Esophagus squamous epithelium (tissue), 5 donors: Measurements from ENCODE around the gene PDZRN3. TPM values are rescaled to one million over a fixed set of nuclear protein-coding genes. Genes with fewer than 3 reads are reported as not detected.

Source experiments
- DNase-seq: peaks from one replicate; lab custom pipeline; 2025; lab: John Stamatoyannopoulos, UW
- H3K27ac ChIP-seq, 4 donors: fragments of 200-600 bp; sonication (generic); one replicate each; pipeline ENCODE4 v1.5.1; 2016 to 2019; ENCODE audit warnings: mild to moderate bottlenecking in 1 of 4
- H3K27me3 ChIP-seq, 4 donors: fragments of 200-600 bp; sonication (generic); 1 replicate in 3 of 4; 2 replicates in 1 of 4; pipeline versions ENCODE4 v1.5.1 to v1.6.0; 2017 to 2021; ENCODE audit warnings: antibody characterized with exemption in 1 of 4
- H3K36me3 ChIP-seq, 3 donors: fragments of 200-600 bp; sonication (generic); one replicate each; pipeline ENCODE4 v1.5.1; 2016 to 2019
- H3K4me1 ChIP-seq, 3 donors: fragments of 200-600 bp; sonication (generic); one replicate each; pipeline ENCODE4 v1.5.1; 2017 to 2019
- H3K4me3 ChIP-seq, 4 donors: fragments of 200-600 bp; sonication (generic); 1 replicate in 3 of 4; 2 replicates in 1 of 4; pipeline ENCODE4 v1.5.1; 2016 to 2019; ENCODE audit warnings: mild to moderate bottlenecking in 2 of 4, moderate library complexity in 1 of 4
- H3K9me3 ChIP-seq, 3 donors: fragments of 200-600 bp; sonication (generic); one replicate each; pipeline ENCODE4 v1.5.1; 2016 to 2019
- CTCF ChIP-seq, 6 experiments: fragments of 450-650 bp in 4 of 6; fragments of 200-600 bp in 2 of 6; sonication (generic) in 2 of 6; IDR thresholded peaks; one replicate each; pipeline ENCODE4 v1.5.1; 2016 to 2019; ENCODE audit warnings: antibody characterized with exemption in 6 of 6, mild to moderate bottlenecking in 4 of 6, moderate library complexity in 4 of 6
- POLR2A ChIP-seq, 4 donors: fragments of 450-650 bp; IDR thresholded peaks; one replicate each; pipeline ENCODE4 v1.6.1; 2017; ENCODE audit warnings: antibody characterized with exemption in 4 of 4, mild to moderate bottlenecking in 4 of 4, moderate library complexity in 3 of 4
- WGBS, 2 donors: methylation state at CpG; one replicate each; pipeline ENCODE4 v1.1.5; 2018; 5-methylcytosine and 5-hydroxymethylcytosine counted together
- intact Hi-C: fragments of 100-400 bp; cut with DNase I; formaldehyde crosslinking; loops from one replicate; pipeline ENCODE4 v1.15.0; 2022
- total RNA-seq, 4 donors: library from RNA; depleted of rRNA; stranded (reverse); fragments of >200 nt; gene quantifications; one replicate each; pipeline ENCODE4 v1.1.0, GENCODE V29; 2016
- donor health status: DM: yes; HTN: yes; CAD: no.

PDZRN3 gene
- total RNA-seq, 4 donors from 2014 or later, result 22.1 to 54.9 (median 38.9) TPM

DNA sequence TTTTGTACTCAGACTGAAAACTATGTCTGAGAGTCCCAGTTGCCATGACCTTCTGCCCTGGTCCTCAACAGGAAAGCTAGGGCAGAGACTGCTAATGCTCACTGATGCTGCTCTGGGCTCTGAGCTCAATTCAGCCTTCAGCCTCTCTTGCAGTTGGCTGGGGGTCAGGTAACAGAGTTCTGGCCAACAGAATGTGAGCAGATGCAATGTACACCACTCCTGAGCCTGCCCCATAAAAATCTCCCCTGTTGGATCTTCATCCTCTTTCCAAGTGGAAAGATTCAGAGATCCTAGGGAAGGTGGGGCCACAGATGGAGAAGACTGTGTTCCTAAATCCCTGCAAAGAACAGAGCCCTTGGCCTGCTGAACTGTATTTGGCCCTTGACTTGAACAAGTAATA lies 87.8 kb downstream of the PDZRN3 start:
- DNase-seq, result no peak
- Histone ChIP-seq H3K4me1 (peaks cover 8 to 15% (median 10%) of the 10 kb centered on the region in 3 donors), H3K36me3 (no peaks in the 10 kb centered on the region), H3K27me3 (no peaks in the 10 kb centered on the region), H3K4me3 (no peak overlapping the region), H3K27ac (peak overlapping the region in 1 of 4 donors; percentile 22), H3K9me3 (no peaks in the 10 kb centered on the region)
- intact Hi-C loops, result no loop called here
- no peak for TF ChIP-seq CTCF (IDR thresholded peaks at IDR 0.05)
- no peak for TF ChIP-seq POLR2A (IDR thresholded peaks at IDR 0.05)

- no peaks in the 10 kb centered on the region for H3K36me3 ChIP-seq
- no peak for DNase-seq
- no peak overlapping the region for H3K27ac ChIP-seq
- H3K27me3 ChIP-seq, result no peaks in the 10 kb centered on the region
- no peaks in the 10 kb centered on the region for H3K9me3 ChIP-seq
- intact Hi-C loops, result no loop called here
- H3K4me1 ChIP-seq, result peaks cover 3 to 10% (median 6%) of the 10 kb centered on the region in 3 donors
- H3K4me3 ChIP-seq, result no peak overlapping the region
- WGBS, 2 donors, result 68 to 90% methylated on average over 4 of the region's 4 CpGs
- TF ChIP-seq POLR2A (IDR thresholded peaks at IDR 0.05), result no peak
- no peak for TF ChIP-seq CTCF (IDR thresholded peaks at IDR 0.05)
Observed at GRCh38 chr3:73536336-73536895, 88.3 kb downstream of the PDZRN3 start.

GRCh38 chr3:73535931-73536330 lies 88.8 kb downstream of the PDZRN3 start:
- no peaks in the 10 kb centered on the region for H3K9me3 ChIP-seq
- H3K27me3 ChIP-seq, result no peaks in the 10 kb centered on the region
- intact Hi-C loops, result no loop called here
- H3K36me3 ChIP-seq, result no peaks in the 10 kb centered on the region
- no peak overlapping the region for H3K27ac ChIP-seq
- TF ChIP-seq CTCF (IDR thresholded peaks at IDR 0.05) (no peak), POLR2A (IDR thresholded peaks at IDR 0.05) (no peak)
- no peak overlapping the region for H3K4me3 ChIP-seq
- peaks cover 0 to 8% (median 6%) of the 10 kb centered on the region in 3 donors for H3K4me1 ChIP-seq
- no peak for DNase-seq

DNA sequence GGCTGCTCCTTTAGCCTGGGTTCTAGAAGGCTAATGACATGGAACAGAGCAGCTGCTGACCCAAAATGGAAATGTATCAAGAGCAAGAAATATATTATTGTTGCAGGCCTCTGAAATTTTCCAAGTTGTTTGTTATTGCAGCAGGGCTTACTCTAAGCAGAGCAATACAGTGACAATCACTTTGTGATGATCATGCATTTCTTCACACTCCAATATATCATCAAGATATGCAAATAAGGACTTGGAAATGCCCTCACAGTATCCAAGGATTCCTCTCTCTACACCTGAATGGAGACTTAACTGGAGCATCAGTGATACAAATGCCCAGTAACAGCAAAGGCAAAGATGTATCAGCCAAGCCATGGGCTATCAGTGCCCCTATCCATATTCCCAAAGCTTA lies 89.6 kb downstream of the PDZRN3 start:
- H3K9me3 ChIP-seq, result no peaks in the 10 kb centered on the region
- H3K36me3 ChIP-seq, result no peaks in the 10 kb centered on the region
- no peaks in the 10 kb centered on the region for H3K27me3 ChIP-seq
- TF ChIP-seq POLR2A (IDR thresholded peaks at IDR 0.05) (no peak), CTCF (IDR thresholded peaks at IDR 0.05) (no peak)
- intact Hi-C loops, result no loop called here
- H3K4me3 ChIP-seq, result no peak overlapping the region
- H3K27ac ChIP-seq, result no peak overlapping the region
- H3K4me1 ChIP-seq, result peaks cover 0 to 8% (median 6%) of the 10 kb centered on the region in 3 donors
- no peak for DNase-seq

DNA sequence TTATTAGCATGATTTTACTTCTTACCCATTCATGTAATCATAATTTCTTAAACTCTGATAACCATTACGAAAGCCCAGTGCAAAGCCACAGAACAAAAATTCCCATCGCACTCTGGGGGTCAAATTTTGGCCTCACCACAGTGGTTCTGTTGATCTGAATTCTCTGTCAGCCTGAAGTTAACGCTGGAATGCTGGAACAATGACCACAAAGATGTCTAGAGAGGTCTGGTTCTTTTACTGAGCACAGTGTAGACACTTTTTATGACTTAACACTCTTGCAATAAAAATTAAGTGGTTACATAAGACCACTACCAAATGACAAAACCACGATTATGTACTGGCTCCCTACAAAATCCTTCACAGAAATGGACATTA lies 94.7 kb downstream of the PDZRN3 start:
- Histone ChIP-seq H3K4me3 (no peak overlapping the region), H3K27me3 (no peaks in the 10 kb centered on the region), H3K27ac (peak overlapping the region in 2 of 4 donors; percentile 30 to 59), H3K4me1 (peaks cover 0 to 5% (median 0%) of the 10 kb centered on the region in 3 donors), H3K9me3 (no peaks in the 10 kb centered on the region), H3K36me3 (no peaks in the 10 kb centered on the region)
- WGBS, 2 donors, result 53 to 58% methylated on average over 4 of the region's 4 CpGs
- TF ChIP-seq CTCF (IDR thresholded peaks at IDR 0.05), result no peak
- TF ChIP-seq POLR2A (IDR thresholded peaks at IDR 0.05), result no peak
- intact Hi-C loops, result no loop called here
- no peak for DNase-seq
